AG09309 (cell line): Measurements from ENCODE around the gene ZNF619.

Source experiments
- DNase-seq: peaks from one replicate; pipeline ENCODE4 v3.0.0-alpha.2; 2010; ENCODE audit warnings: low read depth
- H3K4me3 ChIP-seq: 2 replicates; pipeline ENCODE4 v1.5.1; 2011; ENCODE audit warnings: mild to moderate bottlenecking, low read depth, low read length, moderate library complexity; ENCODE audit not compliant: control insufficient read depth
- TF ChIP-seq, protein P1 (sequence below): IDR thresholded peaks from 2 replicates; pipeline ENCODE4 v1.5.1; 2011; ENCODE audit warnings: mild to moderate bottlenecking, low read depth, low read length, inconsistent platforms; ENCODE audit not compliant: insufficient read depth, control insufficient read depth; ENCODE audit errors: missing control alignments

The ZNF619 gene

DNA sequence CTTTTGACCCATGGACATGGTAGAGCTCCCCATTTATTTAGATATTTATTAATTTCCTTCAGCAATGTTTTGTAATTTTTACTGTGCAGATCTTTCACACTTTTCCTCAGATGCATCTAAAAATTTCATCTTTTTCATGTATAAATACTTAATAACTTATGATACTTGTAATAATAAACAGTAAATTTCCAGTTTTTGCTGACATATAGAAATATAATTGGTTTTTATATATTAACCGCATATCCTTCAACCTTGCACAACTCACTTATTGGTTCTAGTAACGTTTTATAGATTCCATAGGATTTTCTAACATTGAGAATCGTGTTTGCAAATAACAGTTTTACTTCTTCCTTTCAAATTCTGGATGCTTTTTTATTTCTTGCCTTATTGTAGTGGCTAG is 44.3 kb downstream of the ZNF619 start:
- TF ChIP-seq, protein P1, sequence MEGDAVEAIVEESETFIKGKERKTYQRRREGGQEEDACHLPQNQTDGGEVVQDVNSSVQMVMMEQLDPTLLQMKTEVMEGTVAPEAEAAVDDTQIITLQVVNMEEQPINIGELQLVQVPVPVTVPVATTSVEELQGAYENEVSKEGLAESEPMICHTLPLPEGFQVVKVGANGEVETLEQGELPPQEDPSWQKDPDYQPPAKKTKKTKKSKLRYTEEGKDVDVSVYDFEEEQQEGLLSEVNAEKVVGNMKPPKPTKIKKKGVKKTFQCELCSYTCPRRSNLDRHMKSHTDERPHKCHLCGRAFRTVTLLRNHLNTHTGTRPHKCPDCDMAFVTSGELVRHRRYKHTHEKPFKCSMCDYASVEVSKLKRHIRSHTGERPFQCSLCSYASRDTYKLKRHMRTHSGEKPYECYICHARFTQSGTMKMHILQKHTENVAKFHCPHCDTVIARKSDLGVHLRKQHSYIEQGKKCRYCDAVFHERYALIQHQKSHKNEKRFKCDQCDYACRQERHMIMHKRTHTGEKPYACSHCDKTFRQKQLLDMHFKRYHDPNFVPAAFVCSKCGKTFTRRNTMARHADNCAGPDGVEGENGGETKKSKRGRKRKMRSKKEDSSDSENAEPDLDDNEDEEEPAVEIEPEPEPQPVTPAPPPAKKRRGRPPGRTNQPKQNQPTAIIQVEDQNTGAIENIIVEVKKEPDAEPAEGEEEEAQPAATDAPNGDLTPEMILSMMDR, result no peak
- no peak for DNase-seq
- no peak overlapping the region for H3K4me3 ChIP-seq

DNA sequence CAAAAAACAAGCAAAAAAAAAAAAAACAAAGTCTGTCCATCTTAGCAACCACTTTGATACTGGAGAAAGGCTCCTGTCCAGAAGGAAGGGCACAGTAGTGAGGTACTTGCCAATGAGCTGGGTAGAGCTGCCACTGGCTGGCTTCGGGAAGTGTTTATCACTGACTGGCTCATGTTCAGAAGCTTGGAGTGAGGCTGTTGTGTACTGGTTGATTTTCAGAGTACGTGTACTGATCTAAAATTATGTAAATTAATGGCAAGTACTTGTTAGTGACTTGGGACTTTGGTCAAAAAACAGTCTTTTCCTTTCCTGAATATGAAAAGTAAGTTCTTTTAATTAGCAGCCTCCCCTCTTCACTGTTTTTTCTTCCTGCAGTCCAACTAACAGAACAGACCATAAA is 46.9 kb downstream of the ZNF619 start:
- no peak overlapping the region for H3K4me3 ChIP-seq

DNA sequence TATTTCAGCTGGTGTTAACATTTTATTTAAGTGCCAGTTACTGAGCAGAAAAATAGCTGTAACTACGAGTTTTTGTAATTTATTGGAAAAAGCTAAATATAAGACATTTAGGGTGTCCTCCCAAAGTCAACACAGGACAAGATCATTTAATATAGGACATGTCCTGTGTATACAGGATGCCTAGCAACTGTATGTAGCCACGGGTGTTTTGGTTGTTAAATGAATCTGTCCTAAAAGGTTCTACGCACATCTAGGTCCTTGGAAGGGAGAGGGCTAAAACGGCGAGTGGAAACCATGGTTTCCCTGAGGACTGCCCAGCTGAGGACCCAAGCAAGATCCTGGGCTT is 47.3 kb downstream of the ZNF619 start:
- peak overlapping the region; percentile 91 for H3K4me3 ChIP-seq
- TF ChIP-seq, protein P1, result no peak
- DNase-seq, result no peak

More for the DNA sequence above, 46.9 kb downstream of the ZNF619 start:
- no peak for DNase-seq
- TF ChIP-seq, protein P1, result no peak

DNA sequence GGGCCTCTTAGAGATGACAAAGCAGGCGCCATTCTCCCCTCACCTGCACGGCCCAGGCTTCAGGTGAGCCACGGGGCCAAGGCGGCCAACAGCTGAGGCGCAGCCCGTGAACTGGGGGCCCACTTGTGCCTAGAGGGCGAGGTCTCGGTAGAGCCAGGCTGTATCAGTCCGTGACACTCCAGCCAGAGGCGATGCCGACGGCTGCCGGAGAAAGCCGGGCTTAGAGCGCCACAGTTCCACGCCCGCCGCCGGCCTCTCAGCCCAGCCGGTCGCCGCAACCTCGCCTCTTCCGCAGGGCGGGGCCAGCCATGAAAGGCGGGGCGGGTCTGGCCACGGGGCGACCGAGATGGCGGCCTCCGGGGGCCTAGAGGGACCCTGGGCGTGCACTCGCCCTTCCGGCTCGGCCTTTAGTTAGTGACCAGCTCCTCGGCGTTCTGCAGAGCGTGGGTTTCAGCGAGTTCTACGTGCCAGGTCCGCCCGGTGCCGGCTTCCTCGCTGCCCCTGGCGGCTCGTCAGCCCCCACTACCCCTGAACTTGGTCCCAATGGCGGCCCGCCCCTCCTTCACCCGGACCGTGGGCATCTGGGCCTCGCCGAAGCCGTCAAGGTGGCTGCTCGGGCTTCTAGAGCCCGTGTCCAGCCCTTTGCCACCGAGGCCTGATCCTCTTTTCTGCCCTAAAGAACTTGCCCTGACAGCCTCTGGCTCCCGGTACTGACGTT is 47.8 kb downstream of the ZNF619 start, which contains the start of gene ZNF621:
ZNF621 (plus strand) TSS at position 393 of the 718 bp plus-strand sequence. CDS start 881 bp downstream, outside the sequence.
- TF ChIP-seq, protein P1, result no peak
- peak; percentile 41 for DNase-seq
- peak within 1 kb of the TSS; percentile 91 for H3K4me3 ChIP-seq

DNA sequence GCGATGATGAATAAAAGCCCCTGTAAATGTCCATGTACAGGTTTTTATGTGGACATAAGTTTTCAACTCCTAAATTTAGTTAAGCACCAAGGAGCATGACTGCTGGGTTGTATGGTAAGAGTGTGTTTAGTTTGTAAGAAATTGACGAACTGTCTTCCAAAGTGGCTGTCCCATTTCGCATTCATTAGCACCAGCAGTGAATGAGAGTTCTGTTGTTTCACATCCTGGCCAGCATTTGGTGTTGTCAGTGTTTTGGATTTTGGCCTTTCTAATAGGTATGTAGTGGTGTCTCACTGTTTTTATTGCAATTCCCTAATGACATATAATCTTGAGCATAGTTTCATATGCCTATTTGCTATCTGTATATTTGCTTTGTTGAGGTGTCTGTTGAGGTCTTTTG is 51.5 kb downstream of the ZNF619 start:
- TF ChIP-seq, protein P1, result no peak
- no peak for DNase-seq
- no peak overlapping the region for H3K4me3 ChIP-seq

- DNase-seq, result no peak
- H3K4me3 ChIP-seq, result no peak overlapping the region
- TF ChIP-seq, protein P1, result no peak
Observed at GRCh38 chr3:40532252-40532651, 55.3 kb downstream of the ZNF619 start.
